NCI-H446 treated with DMSO at 0.1 percent for 48 hours (cell line): Measurements from ENCODE around the gene NUP43.
"Not testable (repeated sequence)": the region's sequence is repeated elsewhere in the genome, so short reads cannot be mapped to it uniquely, and the experiment has no call there.

Experiments used
- DNase-seq: peaks from one replicate; lab custom pipeline; 2025; lab: John Stamatoyannopoulos, UW

NUP43 gene

GRCh38 chr6:149746147-149746946 lies at the start of gene NUP43:
TSS of gene NUP43 (minus strand) at chr6:149746529. CDS start at chr6:149746495, 34 bp downstream.
- peak; percentile 82 for DNase-seq

- no peak for DNase-seq
Observed at GRCh38 chr6:149783551-149783950, 37.2 kb upstream of the NUP43 start.

GRCh38 chr6:149782337-149782736 lies 36.0 kb upstream of the NUP43 start:
- DNase-seq, result no peak

GRCh38 chr6:149781715-149782114 lies 35.4 kb upstream of the NUP43 start:
- no peak for DNase-seq

- no peak for DNase-seq
Observed at GRCh38 chr6:149779644-149779963, 33.3 kb upstream of the NUP43 start.

GRCh38 chr6:149777624-149778023 lies 31.3 kb upstream of the NUP43 start:
- DNase-seq, result no peak

GRCh38 chr6:149771925-149772324 lies 25.6 kb upstream of the NUP43 start:
- DNase-seq, result no peak

- DNase-seq, result no peak
Observed at GRCh38 chr6:149771185-149771584, 24.9 kb upstream of the NUP43 start.

- no peak for DNase-seq
Observed at GRCh38 chr6:149769676-149770075, 23.3 kb upstream of the NUP43 start.

- DNase-seq, result no peak
Observed at GRCh38 chr6:149766156-149766769, 19.9 kb upstream of the NUP43 start.

- DNase-seq, result no peak
Observed at GRCh38 chr6:149763866-149764265, 17.5 kb upstream of the NUP43 start.

GRCh38 chr6:149761438-149761837 lies 15.1 kb upstream of the NUP43 start:
- no peak for DNase-seq

GRCh38 chr6:149756261-149756636 lies 9.9 kb upstream of the NUP43 start:
- DNase-seq, result no peak

- DNase-seq, result no peak
Observed at GRCh38 chr6:149755300-149756260, 9.3 kb upstream of the NUP43 start.

- no peak for DNase-seq
Observed at GRCh38 chr6:149754548-149754947, 8.2 kb upstream of the NUP43 start.

- DNase-seq, result not testable (repeated sequence)
Observed at GRCh38 chr6:149753374-149753637, 7.0 kb upstream of the NUP43 start.

- no peak for DNase-seq
Observed at GRCh38 chr6:149752600-149753373, 6.5 kb upstream of the NUP43 start.

- not testable (repeated sequence) for DNase-seq
Observed at GRCh38 chr6:149751920-149752319, 5.6 kb upstream of the NUP43 start.

GRCh38 chr6:149751239-149751638 lies 4.9 kb upstream of the NUP43 start:
- DNase-seq, result no peak

GRCh38 chr6:149750136-149750609 lies 3.8 kb upstream of the NUP43 start:
- peak; percentile 38 for DNase-seq

GRCh38 chr6:149749594-149750135 lies 3.3 kb upstream of the NUP43 start, which contains the start of gene PCMT1:
TSS of gene PCMT1 (plus strand) at chr6:149749741. CDS start at chr6:149749902, 161 bp downstream.
- peak; percentile 65 for DNase-seq
